ENCODE data around the gene RABGAP1L. TPM values are rescaled to one million over a fixed set of nuclear protein-coding genes. Genes with fewer than 3 reads are reported as not detected.

Gene RABGAP1L
- total and polyA plus RNA-seq, 2 of the 4 experiments (the other 2 are of a cell fraction): 7.9 to 26.7 TPM

DNA sequence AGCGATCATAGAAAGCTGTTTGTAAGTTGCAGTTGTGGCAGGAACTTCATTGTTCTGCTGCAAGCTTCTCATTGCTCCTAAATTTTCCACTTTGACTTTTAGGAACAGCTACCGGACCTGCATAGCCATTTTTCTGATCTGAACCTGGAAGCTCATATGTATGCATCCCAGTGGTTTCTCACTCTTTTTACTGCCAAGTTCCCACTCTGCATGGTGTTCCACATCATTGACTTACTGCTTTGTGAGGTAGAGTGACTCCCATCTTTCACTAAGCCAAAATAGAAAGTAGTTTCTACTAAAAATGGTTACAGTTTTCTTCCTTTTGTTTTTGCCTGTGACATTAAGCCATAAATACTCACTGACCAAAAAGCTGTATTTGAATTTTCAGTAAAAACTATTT is 542.7 kb downstream of the RABGAP1L start:
- POLR2A ChIA-PET (ENCODE audit: unreplicated experiment): no interaction called here
- dilution Hi-C loops (cut with HindIII; ENCODE audit: low sequenced_read_pairs, unreplicated experiment) (loop anchor here (25.0 kb wide), 1 partner anchor 440 kb away; no protein-coding TSS in a partner anchor), intact Hi-C loops (cut with micrococcal nuclease) (no loop called here), in situ Hi-C loops (cut with MboI; ENCODE audit: low sequenced_read_pairs) (no loop called here)
- Histone ChIP-seq H4K20me1 (ENCODE audit: insufficient read depth, low read length) (no peaks in the 10 kb centered on the region), H3K56ac (ENCODE audit: extremely low read depth, insufficient read depth, low read length) (no peak overlapping the region), H2AFZ (replicated peaks; ENCODE audit: low read length, poor library complexity) (no peak overlapping the region), H2BK15ac (ENCODE audit: low read depth, low read length) (no peak overlapping the region), H2AK9ac (replicated peaks; ENCODE audit: low read depth, low read length, poor library complexity) (no peak overlapping the region), H3K9me3 (ENCODE audit: control insufficient read depth, insufficient read depth, low read length) (no peaks in the 10 kb centered on the region), H3K23ac (ENCODE audit: low read depth, low read length) (no peak overlapping the region), H3K14ac (replicated peaks; ENCODE audit: low read depth, low read length) (no peak overlapping the region), H2BK120ac (ENCODE audit: low read depth, low read length) (no peak overlapping the region), H3K4me3 (ENCODE audit: insufficient read depth, low read depth, low read length) (no peak overlapping the region), H4K91ac (ENCODE audit: insufficient read depth, low read depth, low read length) (no peak overlapping the region), H3K79me1 (ENCODE audit: low read depth in 1 of 2, low read length in 2 of 2) (no peaks in the 10 kb centered on the region), H2AK5ac (ENCODE audit: low read depth, low read length) (no peak overlapping the region), H4K5ac (ENCODE audit: low read depth, low read length) (no peak overlapping the region), H3K27me3 (ENCODE audit: control insufficient read depth, insufficient read depth, low read length) (no peaks in the 10 kb centered on the region), H3K9ac (ENCODE audit: low read depth, low read length) (no peak overlapping the region), H2BK20ac (ENCODE audit: low read depth, low read length) (no peak overlapping the region), H3K4me1 (ENCODE audit: control insufficient read depth, insufficient read depth, low read length) (no peaks in the 10 kb centered on the region), H3K27ac (ENCODE audit: insufficient read depth, low read length) (no peak overlapping the region), H4K8ac (ENCODE audit: low read depth in 2 of 2, low read length in 2 of 2) (no peak overlapping the region), H2BK5ac (ENCODE audit: low read depth, low read length, poor library complexity, severe bottlenecking) (no peak overlapping the region), H3K4ac (ENCODE audit: low read depth, low read length) (no peak overlapping the region), H3K4me2 (ENCODE audit: low read depth, low read length) (no peak overlapping the region), H3K18ac (ENCODE audit: low read depth, low read length) (no peak overlapping the region), H3K36me3 (ENCODE audit: control insufficient read depth, insufficient read depth, low read length) (no peaks in the 10 kb centered on the region), H3K9me1 (ENCODE audit: insufficient read depth, low read length) (no peaks in the 10 kb centered on the region)
- BruUV-seq (replicated peaks): no TSS peak
- ATAC-seq (ENCODE audit: low read depth) (no peak), DNase-seq (no peak)
- TF ChIP-seq, protein P1, sequence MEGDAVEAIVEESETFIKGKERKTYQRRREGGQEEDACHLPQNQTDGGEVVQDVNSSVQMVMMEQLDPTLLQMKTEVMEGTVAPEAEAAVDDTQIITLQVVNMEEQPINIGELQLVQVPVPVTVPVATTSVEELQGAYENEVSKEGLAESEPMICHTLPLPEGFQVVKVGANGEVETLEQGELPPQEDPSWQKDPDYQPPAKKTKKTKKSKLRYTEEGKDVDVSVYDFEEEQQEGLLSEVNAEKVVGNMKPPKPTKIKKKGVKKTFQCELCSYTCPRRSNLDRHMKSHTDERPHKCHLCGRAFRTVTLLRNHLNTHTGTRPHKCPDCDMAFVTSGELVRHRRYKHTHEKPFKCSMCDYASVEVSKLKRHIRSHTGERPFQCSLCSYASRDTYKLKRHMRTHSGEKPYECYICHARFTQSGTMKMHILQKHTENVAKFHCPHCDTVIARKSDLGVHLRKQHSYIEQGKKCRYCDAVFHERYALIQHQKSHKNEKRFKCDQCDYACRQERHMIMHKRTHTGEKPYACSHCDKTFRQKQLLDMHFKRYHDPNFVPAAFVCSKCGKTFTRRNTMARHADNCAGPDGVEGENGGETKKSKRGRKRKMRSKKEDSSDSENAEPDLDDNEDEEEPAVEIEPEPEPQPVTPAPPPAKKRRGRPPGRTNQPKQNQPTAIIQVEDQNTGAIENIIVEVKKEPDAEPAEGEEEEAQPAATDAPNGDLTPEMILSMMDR (conservative IDR thresholded peaks at IDR 0.05; ENCODE audit: low read depth, low read length): no peak
- TF ChIP-seq SMC3 (IDR thresholded peaks at IDR 0.05; ENCODE audit: low read depth, low read length): no peak
- TF ChIP-seq MXI1 (IDR thresholded peaks at IDR 0.05; ENCODE audit: borderline replicate concordance, low read depth, low read length): no peak
- TF ChIP-seq RFX5 (IDR thresholded peaks at IDR 0.05; ENCODE audit: low read depth, low read length): no peak
- TF ChIP-seq RCOR1 (IDR thresholded peaks at IDR 0.05; ENCODE audit: insufficient replicate concordance, low read length): no peak
- no peak for TF ChIP-seq NFE2L2 (IDR thresholded peaks at IDR 0.05; ENCODE audit: low read depth, low read length)
- no peak for TF ChIP-seq MAFK (IDR thresholded peaks at IDR 0.05; ENCODE audit: low read depth, low read length)
- no peak for TF ChIP-seq FOS (IDR thresholded peaks at IDR 0.05; ENCODE audit: low read depth, low read length)
- TF ChIP-seq ELK1 (IDR thresholded peaks at IDR 0.05; ENCODE audit: borderline replicate concordance, low read depth, low read length): no peak
- no peak for TF ChIP-seq MAZ (IDR thresholded peaks at IDR 0.05; ENCODE audit: borderline replicate concordance, low read depth, low read length)
- no peak for TF ChIP-seq BHLHE40 (IDR thresholded peaks at IDR 0.05; ENCODE audit: low read depth, low read length)
- TF ChIP-seq, protein P2, sequence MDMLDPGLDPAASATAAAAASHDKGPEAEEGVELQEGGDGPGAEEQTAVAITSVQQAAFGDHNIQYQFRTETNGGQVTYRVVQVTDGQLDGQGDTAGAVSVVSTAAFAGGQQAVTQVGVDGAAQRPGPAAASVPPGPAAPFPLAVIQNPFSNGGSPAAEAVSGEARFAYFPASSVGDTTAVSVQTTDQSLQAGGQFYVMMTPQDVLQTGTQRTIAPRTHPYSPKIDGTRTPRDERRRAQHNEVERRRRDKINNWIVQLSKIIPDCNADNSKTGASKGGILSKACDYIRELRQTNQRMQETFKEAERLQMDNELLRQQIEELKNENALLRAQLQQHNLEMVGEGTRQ (IDR thresholded peaks at IDR 0.05; ENCODE audit: low read depth, low read length): no peak
- no peak for TF ChIP-seq POLR2A (IDR thresholded peaks at IDR 0.05; ENCODE audit: low read depth, low read length)
- TF ChIP-seq CHD1 (IDR thresholded peaks at IDR 0.05; ENCODE audit: low read depth, low read length): no peak
- no CpG with 5 or more reads among the region's 2 CpGs for WGBS, 2 experiments (ENCODE audit: extremely low coverage in 2 of 2, insufficient read length in 1 of 2)
- CTCF ChIA-PET: no interaction called here
